GM21390 (cell line): Measurements from ENCODE around the gene USP14.

Experiments used
- ATAC-seq: cut with Tn5 transposase; IDR thresholded peaks from one replicate; pipeline ENCODE4 v1.9.1; 2021; ENCODE audit not compliant: unreplicated experiment

The USP14 gene

DNA sequence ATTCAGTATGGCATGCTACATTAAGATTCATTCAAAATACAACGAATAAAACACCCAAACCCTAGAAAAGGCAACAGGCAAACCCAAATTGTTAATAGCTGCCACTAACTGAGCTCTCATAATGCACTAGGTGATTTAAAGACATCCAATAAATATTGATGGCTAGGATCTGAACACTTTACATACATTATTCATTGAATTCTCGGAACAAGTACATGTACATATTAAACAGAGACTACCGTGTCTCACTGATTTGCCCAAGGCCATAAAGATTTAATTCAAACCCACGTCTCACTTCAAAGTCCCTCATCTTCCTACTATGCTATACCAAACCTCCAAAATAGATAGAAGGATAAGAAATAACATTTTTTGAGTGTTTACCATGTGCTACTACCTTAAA is 67.4 kb downstream of the USP14 start:
- no peak for ATAC-seq

GRCh38 chr18:227374-227773 is 69.0 kb downstream of the USP14 start:
- no peak for ATAC-seq

DNA sequence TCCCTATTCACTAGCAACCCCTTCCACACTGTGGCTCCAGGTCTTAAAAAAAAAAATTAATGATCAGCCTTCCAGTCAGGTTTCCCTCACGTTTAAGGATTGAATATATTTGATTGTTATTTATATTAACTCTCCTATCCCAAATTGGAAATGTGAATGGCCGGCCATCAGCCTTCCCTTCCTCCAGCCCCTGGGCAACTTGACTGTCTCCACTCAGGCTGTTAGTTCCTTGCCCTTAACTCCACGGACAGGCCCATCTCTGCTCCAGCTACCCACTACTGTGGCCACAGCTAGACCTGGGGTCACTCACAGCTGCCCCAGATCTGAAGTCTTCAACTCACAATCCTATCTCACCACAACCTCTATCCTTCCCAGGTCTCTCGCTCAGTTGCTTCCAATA is 69.5 kb downstream of the USP14 start:
- no peak for ATAC-seq

- no peak for ATAC-seq
Measured at GRCh38 chr18:228586-228985, 70.2 kb downstream of the USP14 start.

- no peak for ATAC-seq
Measured at GRCh38 chr18:231563-231962, 73.2 kb downstream of the USP14 start.

DNA sequence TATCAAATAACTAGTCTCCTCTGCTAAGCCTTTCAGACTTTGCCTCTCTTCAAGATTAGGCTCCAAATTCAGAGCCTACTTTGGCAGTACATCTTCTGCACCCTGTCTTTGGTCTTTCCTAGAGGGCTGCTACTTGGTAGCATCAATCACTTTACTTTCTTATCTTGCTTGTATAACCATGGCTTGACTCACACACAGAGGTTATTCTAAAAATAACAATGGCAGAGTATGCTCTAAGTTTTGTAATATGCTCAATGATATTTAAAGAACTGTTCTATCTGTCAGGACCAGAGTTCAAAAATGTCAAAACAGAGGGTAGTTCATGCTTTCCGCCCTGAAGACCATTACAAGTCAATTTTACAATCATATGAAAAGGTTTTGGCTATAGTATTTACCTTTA is 81.8 kb downstream of the USP14 start:
- ATAC-seq, result no peak

DNA sequence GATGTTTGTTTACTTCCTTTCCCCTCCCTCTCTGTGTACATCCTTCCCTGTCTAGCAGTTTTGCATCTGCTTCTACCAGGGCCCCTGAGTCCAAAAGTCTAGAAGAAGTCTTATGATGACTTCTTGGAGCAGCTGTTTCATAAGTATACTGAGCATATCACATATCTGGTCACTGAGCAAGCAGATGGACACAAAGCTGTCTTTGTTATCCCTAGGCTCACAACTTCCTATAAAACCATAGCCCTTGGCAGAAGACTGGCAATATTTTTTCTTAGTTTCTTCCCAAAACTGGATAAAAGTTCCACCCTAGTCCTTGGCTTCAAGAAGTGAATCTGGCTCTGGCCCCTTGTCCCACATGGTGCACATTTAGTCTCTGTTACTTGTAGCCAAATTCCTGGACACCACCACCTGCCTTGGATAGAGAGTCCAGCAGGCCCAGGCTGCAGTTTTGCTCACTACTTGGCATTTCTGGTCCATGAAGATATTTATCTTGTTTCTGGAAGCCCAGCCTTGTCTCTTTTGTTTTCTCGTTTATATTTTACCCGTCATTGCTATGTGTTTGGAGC is 87.0 kb downstream of the USP14 start:
- no peak for ATAC-seq

DNA sequence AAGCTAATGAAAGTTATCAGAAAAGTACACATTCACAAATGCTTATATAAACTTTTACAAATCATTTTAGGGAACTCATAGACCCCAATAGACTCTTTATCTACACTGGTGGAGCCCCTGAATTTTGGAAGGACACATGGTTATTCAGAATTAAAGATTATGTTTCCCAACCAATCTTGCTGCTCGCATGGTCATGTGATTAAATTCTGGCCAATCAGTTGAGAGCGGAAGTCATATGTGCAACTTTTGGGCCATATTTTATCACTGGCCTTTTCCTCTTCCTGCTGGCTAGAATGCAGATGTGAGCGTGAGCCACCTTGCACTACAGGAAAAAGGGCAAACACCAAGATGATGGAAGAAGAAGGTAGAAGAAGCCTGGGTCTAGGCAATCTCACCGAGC is 89.7 kb downstream of the USP14 start:
- no peak for ATAC-seq

- no peak for ATAC-seq
Measured at GRCh38 chr18:250685-251084, 92.3 kb downstream of the USP14 start.

- ATAC-seq, result no peak
Measured at GRCh38 chr18:251572-251971, 93.2 kb downstream of the USP14 start.

DNA sequence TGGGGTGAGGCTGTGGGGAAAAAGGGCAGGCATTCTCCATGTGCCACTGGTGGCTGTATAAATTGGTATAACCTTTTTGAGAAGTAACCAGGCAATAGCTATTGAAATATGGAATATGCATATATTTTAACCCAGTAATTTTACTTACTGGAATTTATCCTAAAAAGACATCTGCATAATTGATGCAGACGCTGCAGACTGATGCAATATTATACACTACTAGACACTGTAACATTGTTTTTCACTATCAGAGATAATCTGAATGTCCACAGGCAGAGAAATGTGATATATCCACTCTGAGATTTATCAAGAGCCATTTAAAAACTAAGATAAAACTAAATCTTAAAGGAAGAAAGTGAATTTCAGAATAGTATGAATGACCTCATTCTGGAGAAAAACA is 94.8 kb downstream of the USP14 start:
- ATAC-seq, result no peak

GRCh38 chr18:255171-255570 is 96.8 kb downstream of the USP14 start:
- ATAC-seq, result no peak

DNA sequence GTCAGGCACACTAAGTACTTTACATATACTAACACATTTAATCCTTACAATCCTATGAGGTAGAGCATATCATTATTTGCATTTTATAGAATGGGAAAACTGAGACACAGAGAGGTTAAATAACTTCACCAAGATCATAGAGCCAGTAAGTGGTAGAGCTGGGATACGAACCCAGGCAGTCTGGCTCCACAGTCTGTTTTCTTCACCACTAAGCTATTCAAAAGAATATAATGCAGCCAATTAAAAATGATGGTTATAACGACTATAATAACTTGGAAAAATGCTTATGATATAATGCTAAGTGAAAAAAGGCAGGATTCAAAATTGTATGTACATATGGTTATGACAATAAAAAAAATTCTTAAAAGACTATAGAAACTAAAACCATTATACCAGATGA is 102.2 kb downstream of the USP14 start:
- ATAC-seq, result no peak

- no peak for ATAC-seq
Measured at GRCh38 chr18:261398-262073, 103.2 kb downstream of the USP14 start.
